Stimulated activated CD8-positive, alpha-beta memory T cell treated with anti-CD3 and anti-CD28 coated beads, Interleukin-12 subunit alpha, Interleukin-12 subunit beta, amount 100 ng/mL, for 24 hours (primary cell): Measurements from ENCODE around the gene TMEM184B.

Experiments used
- DNase-seq: peaks from one replicate; pipeline ENCODE4 v3.0.0-alpha.2; 2020; ENCODE audit errors: extremely low read depth

TMEM184B gene

GRCh38 chr22:38205261-38206128 is 67.3 kb downstream of the TMEM184B start:
- DNase-seq = no peak

GRCh38 chr22:38204784-38205183 is 68.0 kb downstream of the TMEM184B start:
- DNase-seq = no peak

GRCh38 chr22:38203855-38204514 is 68.8 kb downstream of the TMEM184B start:
- DNase-seq = no peak

- no peak for DNase-seq
These were observed 69.6 kb downstream of the TMEM184B start for GRCh38 chr22:38203090-38203810.

- DNase-seq = peak; percentile 24
These were observed 70.2 kb downstream of the TMEM184B start for GRCh38 chr22:38202437-38203089.

- DNase-seq = peak; percentile 75
These were observed 70.9 kb downstream of the TMEM184B start, which contains the start of gene MAFF for GRCh38 chr22:38201711-38202436. Gene MAFF (plus strand): TSS chr22:38201994. CDS start chr22:38213854, 11,860 bp downstream.

GRCh38 chr22:38201371-38201710 is 71.5 kb downstream of the TMEM184B start:
- DNase-seq = no peak

GRCh38 chr22:38199826-38200559 is 72.8 kb downstream of the TMEM184B start:
- DNase-seq = no peak

- DNase-seq = no peak
These were observed 75.9 kb downstream of the TMEM184B start for GRCh38 chr22:38196791-38197419.

GRCh38 chr22:38193580-38193979 is 79.2 kb downstream of the TMEM184B start:
- no peak for DNase-seq

GRCh38 chr22:38192475-38192863 is 80.3 kb downstream of the TMEM184B start:
- no peak for DNase-seq

- no peak for DNase-seq
These were observed 80.9 kb downstream of the TMEM184B start for GRCh38 chr22:38191731-38192474.

GRCh38 chr22:38191055-38191454 is 81.8 kb downstream of the TMEM184B start:
- DNase-seq = no peak

GRCh38 chr22:38190581-38190980 is 82.2 kb downstream of the TMEM184B start:
- DNase-seq = no peak

GRCh38 chr22:38189104-38189503 is 83.7 kb downstream of the TMEM184B start:
- no peak for DNase-seq

- DNase-seq = no peak
These were observed 85.2 kb downstream of the TMEM184B start for GRCh38 chr22:38187413-38188212.

GRCh38 chr22:38186429-38186828 is 86.4 kb downstream of the TMEM184B start:
- no peak for DNase-seq

- DNase-seq = no peak
These were observed 88.0 kb downstream of the TMEM184B start for GRCh38 chr22:38184788-38185187.
